Measurements from ENCODE around the gene KANK4.
"Not testable (repeated sequence)": the region's sequence is repeated elsewhere in the genome, so short reads cannot be mapped to it uniquely, and the experiment has no call there.

KANK4 gene

GRCh38 chr1:62233926-62234450, 85.2 kb downstream of the KANK4 start:
- no peak for DNase-seq

GRCh38 chr1:62232871-62233278, 86.4 kb downstream of the KANK4 start:
- no peak for DNase-seq

GRCh38 chr1:62230718-62231117, 88.5 kb downstream of the KANK4 start:
- no peak for DNase-seq

GRCh38 chr1:62229932-62230331, 89.3 kb downstream of the KANK4 start:
- DNase-seq, result no peak

GRCh38 chr1:62229468-62229867, 89.8 kb downstream of the KANK4 start:
- no peak for DNase-seq

- no peak for DNase-seq
Observed at GRCh38 chr1:62228883-62229187, 90.4 kb downstream of the KANK4 start.

- DNase-seq, result no peak
Observed at GRCh38 chr1:62228136-62228882, 90.9 kb downstream of the KANK4 start.

GRCh38 chr1:62227496-62227895, 91.7 kb downstream of the KANK4 start:
- DNase-seq, result no peak

GRCh38 chr1:62224182-62224581, 95.1 kb downstream of the KANK4 start:
- no peak for DNase-seq

- no peak for DNase-seq
Observed at GRCh38 chr1:62222321-62222720, 96.9 kb downstream of the KANK4 start.

GRCh38 chr1:62221171-62221570, 98.1 kb downstream of the KANK4 start:
- no peak for DNase-seq

- not testable (repeated sequence) for DNase-seq
Observed at GRCh38 chr1:62220456-62220855, 98.8 kb downstream of the KANK4 start.

GRCh38 chr1:62218604-62219003, 100.6 kb downstream of the KANK4 start:
- no peak for DNase-seq

- no peak for DNase-seq
Observed at GRCh38 chr1:62213075-62213914, 105.9 kb downstream of the KANK4 start.

- no peak for DNase-seq
Observed at GRCh38 chr1:62212411-62212810, 106.8 kb downstream of the KANK4 start.

- DNase-seq, result no peak
Observed at GRCh38 chr1:62210960-62211359, 108.3 kb downstream of the KANK4 start.

GRCh38 chr1:62209931-62210595, 109.2 kb downstream of the KANK4 start:
- DNase-seq, result no peak

GRCh38 chr1:62208970-62209369, 110.3 kb downstream of the KANK4 start:
- DNase-seq, result no peak

- no peak for DNase-seq
Observed at GRCh38 chr1:62208087-62208486, 111.1 kb downstream of the KANK4 start.

GRCh38 chr1:62207187-62207586, 112.0 kb downstream of the KANK4 start:
- DNase-seq, result no peak

GRCh38 chr1:62198781-62199125, 120.5 kb downstream of the KANK4 start:
- no peak for DNase-seq

- DNase-seq, result no peak
Observed at GRCh38 chr1:62198069-62198780, 121.0 kb downstream of the KANK4 start.

- DNase-seq, result no peak
Observed at GRCh38 chr1:62196086-62196690, 123.0 kb downstream of the KANK4 start.

Data from NCI-H1048 (cell line).